ENCODE results near the gene ATP8B1. TPM values are rescaled to one million over a fixed set of nuclear protein-coding genes. Genes with fewer than 3 reads are reported as not detected.

Gene ATP8B1
- total and polyA plus RNA-seq, 10 donors = 1.0 to 22.0 (median 12.7) TPM

DNA sequence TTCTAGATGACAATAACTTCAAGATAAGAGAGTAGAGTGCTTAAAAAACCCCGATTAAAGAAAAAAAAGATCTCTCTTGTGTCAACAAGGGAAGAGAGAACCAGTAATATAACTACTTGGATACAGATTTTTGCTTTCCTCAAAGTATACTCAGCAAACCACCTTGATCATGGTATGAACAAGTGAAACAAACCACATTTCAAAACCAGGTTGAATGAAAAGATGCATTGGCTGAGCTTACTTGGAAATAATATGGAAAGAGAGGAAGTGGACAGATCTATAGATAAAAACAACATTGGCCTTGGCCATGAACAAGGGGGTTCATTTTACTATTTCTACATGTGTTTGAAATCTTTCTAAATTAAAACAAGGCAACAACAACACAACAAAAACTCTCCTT lies 50.1 kb downstream of the ATP8B1 start:
- H3K27me3 ChIP-seq (replicated peaks in 1 of 7) = no peaks in the 10 kb centered on the region
- intact Hi-C loops (cut with DNase I; ENCODE audit: low total_unique reads) = no loop called here

DNA sequence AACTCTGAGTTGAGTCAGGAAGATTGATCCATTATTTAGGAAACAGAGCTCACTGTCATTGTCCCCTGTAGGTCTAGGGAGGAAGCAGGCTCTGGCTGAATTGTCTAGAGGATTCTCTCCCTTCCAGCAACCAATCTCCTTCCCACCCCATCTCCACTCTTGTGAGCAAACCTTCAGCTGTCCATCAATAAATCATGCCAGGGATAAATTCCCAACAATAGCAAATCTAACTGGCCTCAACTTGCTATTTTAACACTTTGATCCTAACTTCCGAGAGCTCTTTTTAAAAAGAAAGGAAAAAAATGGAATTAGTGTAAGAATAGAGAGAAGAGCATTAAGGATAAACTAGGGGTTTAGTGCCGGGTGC lies 53.5 kb downstream of the ATP8B1 start:
- intact Hi-C loops (cut with DNase I; ENCODE audit: low total_unique reads) = no loop called here
- peaks cover 0 to 33% (median 14%) of the 10 kb centered on the region in 6 donors for H3K4me1 ChIP-seq
- no peak overlapping the region for H3K4me3 ChIP-seq
- no peak overlapping the region for H3K27ac ChIP-seq
- no peaks in the 10 kb centered on the region for H3K9me3 ChIP-seq
- H3K27me3 ChIP-seq (replicated peaks in 1 of 7) = no peaks in the 10 kb centered on the region
- TF ChIP-seq, protein P1, sequence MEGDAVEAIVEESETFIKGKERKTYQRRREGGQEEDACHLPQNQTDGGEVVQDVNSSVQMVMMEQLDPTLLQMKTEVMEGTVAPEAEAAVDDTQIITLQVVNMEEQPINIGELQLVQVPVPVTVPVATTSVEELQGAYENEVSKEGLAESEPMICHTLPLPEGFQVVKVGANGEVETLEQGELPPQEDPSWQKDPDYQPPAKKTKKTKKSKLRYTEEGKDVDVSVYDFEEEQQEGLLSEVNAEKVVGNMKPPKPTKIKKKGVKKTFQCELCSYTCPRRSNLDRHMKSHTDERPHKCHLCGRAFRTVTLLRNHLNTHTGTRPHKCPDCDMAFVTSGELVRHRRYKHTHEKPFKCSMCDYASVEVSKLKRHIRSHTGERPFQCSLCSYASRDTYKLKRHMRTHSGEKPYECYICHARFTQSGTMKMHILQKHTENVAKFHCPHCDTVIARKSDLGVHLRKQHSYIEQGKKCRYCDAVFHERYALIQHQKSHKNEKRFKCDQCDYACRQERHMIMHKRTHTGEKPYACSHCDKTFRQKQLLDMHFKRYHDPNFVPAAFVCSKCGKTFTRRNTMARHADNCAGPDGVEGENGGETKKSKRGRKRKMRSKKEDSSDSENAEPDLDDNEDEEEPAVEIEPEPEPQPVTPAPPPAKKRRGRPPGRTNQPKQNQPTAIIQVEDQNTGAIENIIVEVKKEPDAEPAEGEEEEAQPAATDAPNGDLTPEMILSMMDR (IDR thresholded peaks at IDR 0.05 in 8 of 11, conservative IDR thresholded peaks at IDR 0.05 in 3 of 11) = no peak
- TF ChIP-seq POLR2AphosphoS5 (IDR thresholded peaks at IDR 0.05) = no peak
- no peaks in the 10 kb centered on the region for H3K36me3 ChIP-seq
- DNase-seq = no peak
- WGBS, 5 donors = 89 to 96% (median 95%) methylated on average over 2 of the region's 2 CpGs

More for the DNA sequence above, 50.1 kb downstream of the ATP8B1 start:
- no peak for TF ChIP-seq POLR2A (IDR thresholded peaks at IDR 0.05)
- no peak for TF ChIP-seq POLR2AphosphoS5 (IDR thresholded peaks at IDR 0.05)
- TF ChIP-seq, protein P1 (IDR thresholded peaks at IDR 0.05 in 8 of 11, conservative IDR thresholded peaks at IDR 0.05 in 3 of 11) = no peak
- H3K27ac ChIP-seq = no peak overlapping the region
- DNase-seq = no peak
- H3K4me1 ChIP-seq = peaks cover 0 to 25% (median 11%) of the 10 kb centered on the region in 6 donors
- H3K9me3 ChIP-seq = no peaks in the 10 kb centered on the region
- H3K36me3 ChIP-seq = no peaks in the 10 kb centered on the region
- H3K4me3 ChIP-seq = no peak overlapping the region
- WGBS, 5 donors = 27 to 75% (median 33%) methylated on average over 1 of the region's 1 CpG

DNA sequence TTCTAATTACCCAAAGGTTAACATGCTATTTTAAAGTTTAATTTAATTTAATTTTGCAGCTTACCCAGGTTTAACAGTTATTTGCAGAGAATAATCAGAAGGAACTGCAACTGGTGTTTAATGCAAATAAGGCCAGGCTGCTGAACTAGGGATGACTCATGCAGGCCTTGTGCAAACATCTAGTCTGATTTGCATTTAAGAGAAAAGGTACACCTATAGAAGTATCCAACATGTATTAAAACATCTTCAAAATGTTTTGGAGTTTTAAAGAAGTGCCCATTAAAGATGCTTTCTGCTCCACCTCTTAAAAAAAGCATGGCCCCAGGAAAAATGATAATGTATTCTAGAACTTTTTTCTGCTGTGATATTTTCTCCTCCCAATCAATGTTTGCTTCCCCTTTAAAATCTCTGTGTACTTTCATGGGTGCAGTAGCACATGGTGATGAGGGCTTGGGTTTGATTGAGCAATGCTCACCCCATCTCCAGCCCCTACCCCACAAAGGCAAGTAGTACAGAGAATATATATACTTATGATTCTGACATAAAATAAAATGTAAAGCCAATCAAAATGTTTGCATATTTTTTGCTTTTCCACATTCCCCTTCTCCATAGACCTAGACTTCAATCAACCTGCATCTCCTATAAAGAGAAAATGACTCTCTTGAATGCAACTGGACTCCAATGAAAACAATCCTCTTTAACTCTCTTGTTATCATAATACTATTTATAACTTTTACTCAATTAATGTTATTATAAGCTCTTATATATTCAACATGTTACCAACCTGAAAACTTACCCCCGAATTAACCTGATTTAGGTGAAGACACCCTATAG lies 54.1 kb downstream of the ATP8B1 start:
- 88 to 98% (median 90%) methylated on average over 1 of the region's 1 CpG for WGBS, 5 donors
- peaks cover 0 to 33% (median 14%) of the 10 kb centered on the region in 6 donors for H3K4me1 ChIP-seq
- intact Hi-C loops (cut with DNase I; ENCODE audit: low total_unique reads) = no loop called here
- H3K27ac ChIP-seq = peak overlapping the region in 1 of 8 donors; percentile 35
- TF ChIP-seq POLR2A (IDR thresholded peaks at IDR 0.05) = no peak
- TF ChIP-seq POLR2AphosphoS5 (IDR thresholded peaks at IDR 0.05) = no peak
- TF ChIP-seq, protein P1 (IDR thresholded peaks at IDR 0.05 in 8 of 11, conservative IDR thresholded peaks at IDR 0.05 in 3 of 11) = no peak
- no peaks in the 10 kb centered on the region for H3K9me3 ChIP-seq
- no peak overlapping the region for H3K4me3 ChIP-seq
- no peaks in the 10 kb centered on the region for H3K36me3 ChIP-seq
- H3K27me3 ChIP-seq (replicated peaks in 1 of 7) = no peaks in the 10 kb centered on the region
- no peak for DNase-seq

DNA sequence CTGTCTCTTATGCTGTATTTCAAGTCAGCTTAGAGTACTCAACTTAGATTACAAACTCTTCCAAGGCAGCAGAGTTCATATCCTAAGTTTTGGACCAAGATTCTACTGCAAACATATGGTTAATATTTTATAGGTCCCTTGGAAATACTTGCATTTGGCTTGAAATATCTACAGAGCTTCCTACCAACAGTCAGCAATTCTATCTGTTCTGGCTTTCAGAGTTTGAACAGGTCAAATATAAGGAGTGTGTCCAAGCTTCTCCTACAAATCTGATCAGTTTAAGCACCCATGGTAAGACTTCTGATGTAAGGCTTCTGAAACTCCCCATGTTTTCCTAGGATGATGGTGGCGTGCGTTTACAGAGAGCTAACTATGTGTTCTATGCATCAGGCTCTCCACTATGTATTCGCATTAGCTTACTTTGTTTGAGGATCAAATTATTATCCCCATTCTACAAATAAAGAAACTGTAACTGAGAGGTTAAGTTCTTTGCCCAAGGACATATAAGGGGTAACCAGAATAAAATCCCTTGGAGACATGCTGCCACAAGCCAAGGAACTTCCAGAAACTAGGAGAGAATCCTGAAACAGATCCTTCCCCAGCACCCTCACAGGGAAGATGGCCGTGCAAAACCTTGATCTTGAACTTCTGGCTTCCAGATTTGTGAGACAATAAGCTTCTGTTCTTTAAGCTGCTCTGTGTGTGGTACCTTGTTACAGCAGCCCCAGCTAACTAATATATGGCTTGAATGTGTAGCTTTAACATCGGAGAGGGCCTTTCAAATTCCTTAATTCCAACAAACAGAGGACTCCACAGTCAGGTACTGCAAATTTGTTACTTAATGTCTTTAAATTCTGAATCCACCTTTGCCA lies 55.1 kb downstream of the ATP8B1 start:
- Histone ChIP-seq H3K36me3 (no peaks in the 10 kb centered on the region), H3K4me1 (peaks cover 0 to 31% (median 14%) of the 10 kb centered on the region in 6 donors), H3K9me3 (no peaks in the 10 kb centered on the region), H3K27me3 (replicated peaks in 1 of 7) (no peaks in the 10 kb centered on the region), H3K27ac (peak overlapping the region in 2 of 8 donors; percentile 13 to 35), H3K4me3 (no peak overlapping the region)
- intact Hi-C loops (cut with DNase I; ENCODE audit: low total_unique reads) = no loop called here
- TF ChIP-seq POLR2A (IDR thresholded peaks at IDR 0.05) = no peak
- no peak for TF ChIP-seq POLR2AphosphoS5 (IDR thresholded peaks at IDR 0.05)
- TF ChIP-seq, protein P1 (IDR thresholded peaks at IDR 0.05 in 8 of 11, conservative IDR thresholded peaks at IDR 0.05 in 3 of 11) = no peak
- DNase-seq = no peak
- WGBS, 5 donors = 87 to 90% (median 89%) methylated on average over 5 of the region's 5 CpGs

Measured in spleen (tissue), 11 donors.